Omental fat pad (tissue), 4 donors: ENCODE data around the gene TMEM9. TPM values are rescaled to one million over a fixed set of nuclear protein-coding genes. Genes with fewer than 3 reads are reported as not detected.

Experiments
- ATAC-seq: fragments of 150-250 bp; one replicate; pipeline ENCODE4 v1.9.1; 2016; ENCODE audit warnings: mild to moderate bottlenecking, moderate library complexity; ENCODE audit not compliant: low FRiP score
- DNase-seq: peaks from one replicate; pipeline ENCODE4 v3.0.0-alpha.2; 2019; ENCODE audit warnings: low spot score
- total RNA-seq, 4 donors: library from RNA; depleted of rRNA; stranded (reverse); fragments of >200 nt; gene quantifications; one replicate each; pipeline ENCODE4 v1.1.0, GENCODE V29; 2016
- TF ChIP-seq, protein P1 (sequence below), 3 donors: fragments of 450-650 bp; IDR thresholded peaks; one replicate each; pipeline ENCODE4 v1.5.1; 2016 to 2017; ENCODE audit warnings: antibody characterized with exemption in 3 of 3, mild to moderate bottlenecking in 3 of 3, moderate library complexity in 2 of 3

TMEM9 gene
- total RNA-seq, 4 donors from 2014 or later: 26.2 to 53.8 (median 45.7) TPM

GRCh38 chr1:201110616-201111015, 43.7 kb downstream of the TMEM9 start:
- DNase-seq: no peak
- TF ChIP-seq, protein P1, sequence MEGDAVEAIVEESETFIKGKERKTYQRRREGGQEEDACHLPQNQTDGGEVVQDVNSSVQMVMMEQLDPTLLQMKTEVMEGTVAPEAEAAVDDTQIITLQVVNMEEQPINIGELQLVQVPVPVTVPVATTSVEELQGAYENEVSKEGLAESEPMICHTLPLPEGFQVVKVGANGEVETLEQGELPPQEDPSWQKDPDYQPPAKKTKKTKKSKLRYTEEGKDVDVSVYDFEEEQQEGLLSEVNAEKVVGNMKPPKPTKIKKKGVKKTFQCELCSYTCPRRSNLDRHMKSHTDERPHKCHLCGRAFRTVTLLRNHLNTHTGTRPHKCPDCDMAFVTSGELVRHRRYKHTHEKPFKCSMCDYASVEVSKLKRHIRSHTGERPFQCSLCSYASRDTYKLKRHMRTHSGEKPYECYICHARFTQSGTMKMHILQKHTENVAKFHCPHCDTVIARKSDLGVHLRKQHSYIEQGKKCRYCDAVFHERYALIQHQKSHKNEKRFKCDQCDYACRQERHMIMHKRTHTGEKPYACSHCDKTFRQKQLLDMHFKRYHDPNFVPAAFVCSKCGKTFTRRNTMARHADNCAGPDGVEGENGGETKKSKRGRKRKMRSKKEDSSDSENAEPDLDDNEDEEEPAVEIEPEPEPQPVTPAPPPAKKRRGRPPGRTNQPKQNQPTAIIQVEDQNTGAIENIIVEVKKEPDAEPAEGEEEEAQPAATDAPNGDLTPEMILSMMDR (IDR thresholded peaks at IDR 0.05): no peak
- ATAC-seq: no peak

- TF ChIP-seq, protein P1 (IDR thresholded peaks at IDR 0.05): no peak
- ATAC-seq: no peak
- no peak for DNase-seq
Measured at GRCh38 chr1:201110138-201110537, 44.1 kb downstream of the TMEM9 start.

GRCh38 chr1:201109651-201110050, 44.6 kb downstream of the TMEM9 start:
- no peak for DNase-seq
- ATAC-seq: no peak
- TF ChIP-seq, protein P1 (IDR thresholded peaks at IDR 0.05): no peak

GRCh38 chr1:201108614-201109013, 45.7 kb downstream of the TMEM9 start:
- ATAC-seq: no peak
- DNase-seq: no peak
- TF ChIP-seq, protein P1 (IDR thresholded peaks at IDR 0.05): no peak

DNA sequence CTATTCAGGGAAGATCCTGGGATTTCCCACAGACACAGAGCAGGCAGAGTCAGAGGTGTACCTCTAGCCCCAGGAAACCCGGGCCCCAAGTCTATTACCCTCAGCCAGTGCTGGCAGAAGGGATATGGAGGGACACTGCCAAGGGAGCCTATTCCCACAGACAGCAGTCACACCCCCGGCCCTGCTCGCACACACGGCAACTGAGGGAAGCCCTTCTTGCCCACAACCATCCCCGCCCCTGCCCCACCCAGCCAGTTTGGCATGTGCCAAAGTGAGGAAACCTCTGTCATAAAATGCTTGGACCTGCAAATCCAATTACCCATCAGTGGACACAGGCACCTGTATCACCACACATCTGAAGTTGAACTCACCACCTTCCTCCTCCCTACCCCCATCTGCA, 48.6 kb downstream of the TMEM9 start:
- DNase-seq: no peak
- no peak for ATAC-seq
- TF ChIP-seq, protein P1 (IDR thresholded peaks at IDR 0.05): no peak

- no peak for DNase-seq
- TF ChIP-seq, protein P1 (IDR thresholded peaks at IDR 0.05): no peak
Measured at GRCh38 chr1:201104141-201104540, 50.1 kb downstream of the TMEM9 start.

DNA sequence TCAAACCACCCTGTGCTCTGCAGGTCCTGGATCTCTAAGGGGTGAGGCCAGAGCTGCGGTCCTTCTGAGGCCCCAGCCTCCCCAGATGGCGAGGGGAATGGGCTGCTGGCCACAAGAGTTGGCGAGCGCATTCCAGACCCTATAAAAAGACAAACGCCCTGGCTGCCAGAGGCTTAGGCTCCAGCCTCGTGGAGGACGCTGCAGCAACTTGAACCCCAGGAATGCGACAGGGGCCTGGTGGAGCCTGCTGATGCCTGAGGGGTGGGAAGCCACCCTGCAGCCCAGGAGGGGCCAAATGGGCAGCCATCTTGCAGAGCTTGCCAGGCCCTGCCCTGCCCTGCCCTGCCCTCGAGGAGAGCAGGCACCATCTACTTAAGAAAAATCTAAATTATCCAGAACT, 50.6 kb downstream of the TMEM9 start:
- no peak for DNase-seq
- no peak for ATAC-seq
- TF ChIP-seq, protein P1 (IDR thresholded peaks at IDR 0.05): no peak

More at GRCh38 chr1:201104141-201104540, 50.1 kb downstream of the TMEM9 start:
- no peak for ATAC-seq
